BLaER1 (cell line): ENCODE results near the gene KIDINS220.

ENCODE experiments used
- H3K27ac ChIP-seq: shearing (Covaris generic); formaldehyde crosslinking; 2 replicates; pipeline ENCODE4 v1.8.1; 2022
- H3K27me3 ChIP-seq: shearing (Covaris generic); formaldehyde crosslinking; 2 replicates; pipeline ENCODE4 v1.8.1; 2022
- H3K36me3 ChIP-seq: shearing (Covaris generic); formaldehyde crosslinking; 2 replicates; pipeline ENCODE4 v1.8.1; 2022
- H3K4me1 ChIP-seq: shearing (Covaris generic); formaldehyde crosslinking; 2 replicates; pipeline ENCODE4 v1.8.1; 2022
- H3K4me2 ChIP-seq: shearing (Covaris generic); formaldehyde crosslinking; 2 replicates; pipeline ENCODE4 v1.8.1; 2022
- H3K4me3 ChIP-seq: shearing (Covaris generic); formaldehyde crosslinking; 2 replicates; pipeline ENCODE4 v1.8.1; 2022
- H3K9ac ChIP-seq: shearing (Covaris generic); formaldehyde crosslinking; 2 replicates; pipeline ENCODE4 v1.8.1; 2022
- H3K9me3 ChIP-seq: shearing (Covaris generic); formaldehyde crosslinking; 2 replicates; pipeline ENCODE4 v1.8.1; 2022
- H4K20me1 ChIP-seq: shearing (Covaris generic); formaldehyde crosslinking; 2 replicates; pipeline ENCODE4 v1.8.1; 2022
- Cebpa-rat ChIP-seq: shearing (Covaris generic); IDR thresholded peaks from 2 replicates; pipeline ENCODE4 v1.8.1; 2022

KIDINS220 gene

GRCh38 chr2:8872821-8873432, 35.5 kb upstream of the KIDINS220 start:
- Histone ChIP-seq H3K4me3 (no peak overlapping the region), H3K36me3 (peaks cover 20% of the 10 kb centered on the region), H3K9ac (no peak overlapping the region), H3K27me3 (no peaks in the 10 kb centered on the region), H4K20me1 (no peaks in the 10 kb centered on the region), H3K4me1 (no peaks in the 10 kb centered on the region), H3K4me2 (no peak overlapping the region), H3K9me3 (no peaks in the 10 kb centered on the region), H3K27ac (no peak overlapping the region)
- TF ChIP-seq Cebpa-rat: no peak

GRCh38 chr2:8870441-8870840, 33.0 kb upstream of the KIDINS220 start:
- no peaks in the 10 kb centered on the region for H4K20me1 ChIP-seq
- no peak overlapping the region for H3K27ac ChIP-seq
- no peaks in the 10 kb centered on the region for H3K9me3 ChIP-seq
- H3K4me2 ChIP-seq: no peak overlapping the region
- no peaks in the 10 kb centered on the region for H3K27me3 ChIP-seq
- H3K9ac ChIP-seq: no peak overlapping the region
- no peaks in the 10 kb centered on the region for H3K4me1 ChIP-seq
- no peak for TF ChIP-seq Cebpa-rat
- peaks cover 8% of the 10 kb centered on the region; the same call in 1 of the 2 replicates for H3K36me3 ChIP-seq
- no peak overlapping the region for H3K4me3 ChIP-seq

GRCh38 chr2:8867363-8867762, 29.9 kb upstream of the KIDINS220 start:
- no peak overlapping the region for H3K4me2 ChIP-seq
- no peak overlapping the region for H3K27ac ChIP-seq
- no peaks in the 10 kb centered on the region for H4K20me1 ChIP-seq
- H3K4me3 ChIP-seq: no peak overlapping the region
- H3K36me3 ChIP-seq: peaks cover 8% of the 10 kb centered on the region; the same call in 1 of the 2 replicates
- no peaks in the 10 kb centered on the region for H3K4me1 ChIP-seq
- no peaks in the 10 kb centered on the region for H3K9me3 ChIP-seq
- no peak for TF ChIP-seq Cebpa-rat
- no peak overlapping the region for H3K9ac ChIP-seq
- H3K27me3 ChIP-seq: no peaks in the 10 kb centered on the region

- Histone ChIP-seq H3K4me1 (no peaks in the 10 kb centered on the region), H3K4me3 (no peak overlapping the region), H3K27me3 (no peaks in the 10 kb centered on the region), H3K36me3 (peaks cover 8% of the 10 kb centered on the region; the same call in 1 of the 2 replicates), H4K20me1 (no peaks in the 10 kb centered on the region), H3K4me2 (no peak overlapping the region), H3K9me3 (no peaks in the 10 kb centered on the region), H3K27ac (no peak overlapping the region), H3K9ac (no peak overlapping the region)
- no peak for TF ChIP-seq Cebpa-rat
These were observed 26.0 kb upstream of the KIDINS220 start for GRCh38 chr2:8863331-8863953.

- Histone ChIP-seq H3K27me3 (no peaks in the 10 kb centered on the region), H3K9me3 (no peaks in the 10 kb centered on the region), H3K4me2 (no peak overlapping the region), H4K20me1 (no peaks in the 10 kb centered on the region), H3K27ac (no peak overlapping the region), H3K36me3 (0 out of 2 replicates have a peak, but pooled peaks cover 8% of the 10 kb centered on the region), H3K4me1 (no peaks in the 10 kb centered on the region), H3K9ac (no peak overlapping the region), H3K4me3 (no peak overlapping the region)
- no peak for TF ChIP-seq Cebpa-rat
These were observed 24.8 kb upstream of the KIDINS220 start for GRCh38 chr2:8862230-8862629.

GRCh38 chr2:8861797-8862196, 24.4 kb upstream of the KIDINS220 start:
- Histone ChIP-seq H3K4me1 (no peaks in the 10 kb centered on the region), H4K20me1 (no peaks in the 10 kb centered on the region), H3K36me3 (0 out of 2 replicates have a peak, but pooled peaks cover 8% of the 10 kb centered on the region), H3K27me3 (no peaks in the 10 kb centered on the region), H3K9ac (no peak overlapping the region), H3K9me3 (no peaks in the 10 kb centered on the region), H3K4me3 (no peak overlapping the region), H3K27ac (no peak overlapping the region), H3K4me2 (no peak overlapping the region)
- TF ChIP-seq Cebpa-rat: no peak

- no peak overlapping the region for H3K4me2 ChIP-seq
- no peak overlapping the region for H3K27ac ChIP-seq
- no peaks in the 10 kb centered on the region for H3K27me3 ChIP-seq
- no peak overlapping the region for H3K9ac ChIP-seq
- no peaks in the 10 kb centered on the region for H3K4me1 ChIP-seq
- no peaks in the 10 kb centered on the region for H4K20me1 ChIP-seq
- TF ChIP-seq Cebpa-rat: no peak
- H3K9me3 ChIP-seq: no peaks in the 10 kb centered on the region
- 0 out of 2 replicates have a peak, but pooled peaks cover 5% of the 10 kb centered on the region for H3K36me3 ChIP-seq
- H3K4me3 ChIP-seq: no peak overlapping the region
These were observed 22.8 kb upstream of the KIDINS220 start for GRCh38 chr2:8860239-8860638.

- Histone ChIP-seq H4K20me1 (no peaks in the 10 kb centered on the region), H3K27ac (no peak overlapping the region), H3K4me1 (no peaks in the 10 kb centered on the region), H3K27me3 (no peaks in the 10 kb centered on the region), H3K9ac (no peak overlapping the region), H3K9me3 (no peaks in the 10 kb centered on the region), H3K4me3 (no peak overlapping the region), H3K36me3 (0 out of 2 replicates have a peak, but pooled peaks cover 5% of the 10 kb centered on the region), H3K4me2 (no peak overlapping the region)
- TF ChIP-seq Cebpa-rat: no peak
These were observed 21.5 kb upstream of the KIDINS220 start for GRCh38 chr2:8858910-8859309.

GRCh38 chr2:8858264-8858663, 20.9 kb upstream of the KIDINS220 start:
- Histone ChIP-seq H3K4me3 (no peak overlapping the region), H3K4me2 (no peak overlapping the region), H3K27me3 (no peaks in the 10 kb centered on the region), H4K20me1 (no peaks in the 10 kb centered on the region), H3K27ac (no peak overlapping the region), H3K4me1 (no peaks in the 10 kb centered on the region), H3K9me3 (no peaks in the 10 kb centered on the region), H3K9ac (no peak overlapping the region), H3K36me3 (0 out of 2 replicates have a peak, but pooled peaks cover 5% of the 10 kb centered on the region)
- no peak for TF ChIP-seq Cebpa-rat

GRCh38 chr2:8857709-8858108, 20.3 kb upstream of the KIDINS220 start:
- no peaks in the 10 kb centered on the region for H4K20me1 ChIP-seq
- H3K4me2 ChIP-seq: no peak overlapping the region
- H3K4me1 ChIP-seq: no peaks in the 10 kb centered on the region
- H3K36me3 ChIP-seq: 0 out of 2 replicates have a peak, but pooled peaks cover 5% of the 10 kb centered on the region
- H3K4me3 ChIP-seq: no peak overlapping the region
- H3K9ac ChIP-seq: no peak overlapping the region
- no peaks in the 10 kb centered on the region for H3K27me3 ChIP-seq
- TF ChIP-seq Cebpa-rat: no peak
- H3K9me3 ChIP-seq: no peaks in the 10 kb centered on the region
- H3K27ac ChIP-seq: no peak overlapping the region
